DMS153 treated with DMSO at 0.1 percent for 48 hours (cell line): ENCODE results near the gene KRT5.

Source experiments
- DNase-seq: peaks from one replicate; lab custom pipeline; 2025; ENCODE audit not compliant: unreplicated experiment; lab: John Stamatoyannopoulos, UW

The KRT5 gene

DNA sequence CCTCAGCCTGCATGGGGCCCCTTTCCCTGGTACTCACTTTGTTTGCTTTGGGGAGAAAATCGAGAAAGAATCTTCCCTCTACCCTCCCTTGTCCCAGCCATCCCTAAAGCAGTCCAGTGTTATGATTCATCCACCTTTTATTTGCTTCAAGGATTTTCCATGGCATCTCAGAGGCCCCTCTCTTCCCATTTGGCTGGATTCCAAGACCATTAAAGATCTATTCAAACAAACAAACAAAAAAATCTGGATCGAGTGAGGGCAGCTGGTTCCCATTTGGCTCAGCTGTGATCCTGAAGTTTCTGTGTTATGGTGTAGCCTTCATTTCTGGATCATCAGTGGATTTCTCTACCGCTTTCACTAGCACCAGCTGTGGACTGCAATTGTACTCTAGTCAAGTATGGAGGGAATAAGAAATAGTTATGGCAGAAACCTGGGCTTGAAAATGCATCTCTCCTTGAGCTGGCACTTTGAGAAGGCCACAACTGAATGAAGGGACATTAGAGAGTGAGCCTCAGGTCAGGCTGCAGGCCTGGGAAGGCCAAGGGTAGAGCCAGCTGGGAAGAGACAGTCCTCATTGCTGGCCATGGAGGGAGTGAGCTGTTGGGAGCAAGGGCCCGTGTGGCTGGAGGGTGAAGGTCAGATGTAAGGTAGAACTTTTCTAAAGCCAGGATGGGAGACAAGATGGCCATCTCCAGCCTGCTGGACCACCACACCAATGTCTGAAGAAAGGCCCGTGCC lies 19.1 kb upstream of the KRT5 start:
- peak; percentile 47 for DNase-seq

DNA sequence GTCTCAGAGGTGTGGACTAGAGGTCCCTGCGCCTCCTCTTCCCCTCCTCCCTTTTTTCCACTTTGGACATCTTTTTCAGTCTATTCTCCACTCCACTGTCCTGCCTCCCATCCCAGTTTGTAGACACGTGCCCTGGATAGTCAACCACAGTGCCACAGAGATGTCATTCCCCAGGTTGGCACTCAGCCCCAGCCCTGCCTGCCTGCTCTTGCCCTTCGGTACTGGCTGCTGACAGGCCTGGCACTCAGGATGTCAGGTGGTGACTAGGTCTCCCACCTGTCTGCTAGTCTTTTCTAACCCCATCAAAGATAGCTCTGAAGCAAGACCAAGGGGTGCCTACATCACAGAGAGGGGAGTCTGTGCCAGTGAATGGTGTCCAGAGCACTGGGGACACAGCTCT lies 16.9 kb upstream of the KRT5 start:
- no peak for DNase-seq

DNA sequence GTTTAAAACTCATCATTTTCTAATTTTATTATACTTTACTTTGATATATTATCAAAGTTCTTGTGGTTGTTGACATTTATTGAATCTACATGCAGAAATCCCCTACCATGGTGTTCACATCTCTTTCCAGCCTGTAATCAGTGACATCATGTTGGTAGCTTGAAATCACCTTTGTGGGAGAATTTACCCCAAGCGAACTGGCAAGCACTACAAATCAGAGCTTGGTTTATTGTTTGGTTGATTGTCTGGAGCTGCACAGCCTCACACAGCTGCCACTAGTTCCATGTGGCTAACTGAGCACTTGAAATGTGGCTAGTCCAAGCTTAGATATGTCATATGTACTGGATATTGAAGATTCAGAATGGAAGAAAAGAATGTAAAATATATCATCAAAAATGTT lies 15.4 kb upstream of the KRT5 start:
- no peak for DNase-seq

DNA sequence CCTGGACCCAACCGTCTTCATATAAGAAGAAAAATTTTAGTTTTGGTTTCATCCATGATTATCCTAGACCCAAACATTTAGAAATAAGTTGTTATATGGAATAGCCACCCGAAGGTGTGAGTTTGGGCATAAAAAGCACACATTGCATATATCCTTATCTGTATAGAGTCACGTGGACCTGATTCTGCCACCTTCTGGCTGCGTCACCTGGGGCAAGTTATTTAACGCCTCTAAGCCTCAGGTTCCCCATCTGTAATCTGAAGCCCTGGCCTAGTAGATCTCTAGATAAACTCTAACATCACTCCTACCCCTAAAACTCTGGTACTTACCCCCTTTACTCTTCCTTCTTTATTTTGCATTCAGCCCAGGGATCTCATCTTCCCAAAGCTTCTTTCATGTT lies 14.3 kb upstream of the KRT5 start:
- no peak for DNase-seq

DNA sequence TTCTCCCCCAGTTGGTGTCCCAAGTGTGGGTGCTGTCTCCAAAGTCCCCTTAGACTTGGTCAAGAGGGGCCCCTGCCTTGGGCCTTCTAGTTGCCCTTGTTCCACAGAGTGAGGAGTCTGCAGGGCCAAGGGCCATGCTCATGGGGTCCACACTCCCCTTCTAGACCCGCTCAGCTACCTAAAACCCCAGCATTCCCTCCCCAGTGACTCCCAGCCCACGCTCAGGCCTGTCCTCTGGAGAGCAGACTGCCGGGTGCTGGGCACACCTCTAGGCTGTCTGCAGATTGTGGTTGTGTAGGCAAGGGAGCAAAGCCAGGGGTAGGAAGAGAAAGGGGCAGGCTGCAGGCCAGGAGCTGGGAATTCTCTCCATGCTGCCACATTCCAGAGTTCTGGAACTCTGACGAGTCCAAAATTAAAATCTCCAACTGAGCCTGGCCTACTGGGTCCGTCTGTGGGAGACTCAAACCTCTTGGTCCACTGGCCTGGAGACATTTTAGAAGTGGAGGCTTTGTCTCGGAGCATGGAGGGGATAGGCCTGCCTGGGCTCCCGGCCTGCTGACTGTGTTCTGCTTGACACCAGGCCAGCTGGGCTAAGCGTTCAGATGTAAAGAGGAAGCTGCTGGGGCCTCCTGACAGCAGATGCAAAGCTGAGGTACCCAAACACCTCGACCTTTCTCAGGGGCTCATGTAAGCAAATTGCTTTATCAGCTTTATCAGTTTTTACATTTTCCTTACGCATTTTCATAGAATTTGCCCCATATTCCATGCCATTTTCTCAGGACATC lies 13.7 kb upstream of the KRT5 start:
- no peak for DNase-seq

DNA sequence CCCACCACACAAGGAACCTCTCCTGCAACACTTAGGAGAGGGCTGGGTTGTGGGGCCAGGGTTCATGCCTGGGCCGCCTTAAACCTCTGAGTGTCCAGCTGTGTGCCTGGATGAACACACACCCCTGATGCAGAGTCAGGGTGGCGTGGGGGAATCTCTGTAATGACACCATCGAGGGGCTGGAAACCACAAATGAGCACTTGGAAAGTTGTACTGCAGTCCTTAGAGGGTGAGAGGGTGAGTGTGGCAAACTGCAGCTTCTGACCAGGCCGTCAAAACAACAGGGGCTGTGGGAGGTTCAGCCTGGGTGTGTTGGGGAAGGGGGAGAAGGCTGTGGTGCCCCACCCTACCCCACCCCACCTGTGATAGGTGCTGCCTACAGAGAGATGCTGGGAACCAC lies 12.4 kb upstream of the KRT5 start:
- no peak for DNase-seq

DNA sequence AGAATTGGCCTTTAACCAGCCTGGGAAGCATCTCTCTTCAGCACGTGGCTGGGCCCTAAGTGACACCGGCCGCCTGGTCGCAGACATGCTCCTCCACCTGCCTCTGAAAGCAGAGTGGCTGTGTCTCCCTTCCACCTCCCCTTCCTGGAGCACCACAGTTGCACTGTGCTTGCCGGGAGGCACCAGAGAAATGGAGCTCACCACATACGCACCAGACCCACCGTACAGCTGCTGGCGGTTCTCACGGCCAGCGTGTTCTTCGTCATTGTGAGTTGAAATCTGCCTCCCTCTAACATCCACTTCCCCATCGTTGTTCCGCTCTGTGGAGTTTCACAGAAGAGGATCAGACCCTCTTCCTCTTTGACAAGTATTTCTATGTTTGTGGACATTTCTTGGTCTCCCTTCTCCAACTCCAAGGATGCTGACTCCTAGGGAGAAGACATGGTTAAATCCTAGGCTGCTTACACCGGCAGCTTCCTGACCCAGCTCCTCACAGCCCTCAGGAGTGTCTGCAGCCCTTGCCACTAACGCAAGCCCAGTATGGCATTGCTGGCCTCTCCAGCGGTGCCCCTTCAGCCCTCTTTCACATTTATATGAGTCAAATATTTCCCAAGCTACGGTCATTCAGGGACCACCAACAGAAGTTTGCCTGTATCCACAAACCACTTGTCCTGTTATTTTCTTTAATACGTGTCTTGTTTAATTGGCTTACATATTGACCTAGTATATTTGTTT lies 11.5 kb upstream of the KRT5 start:
- no peak for DNase-seq

DNA sequence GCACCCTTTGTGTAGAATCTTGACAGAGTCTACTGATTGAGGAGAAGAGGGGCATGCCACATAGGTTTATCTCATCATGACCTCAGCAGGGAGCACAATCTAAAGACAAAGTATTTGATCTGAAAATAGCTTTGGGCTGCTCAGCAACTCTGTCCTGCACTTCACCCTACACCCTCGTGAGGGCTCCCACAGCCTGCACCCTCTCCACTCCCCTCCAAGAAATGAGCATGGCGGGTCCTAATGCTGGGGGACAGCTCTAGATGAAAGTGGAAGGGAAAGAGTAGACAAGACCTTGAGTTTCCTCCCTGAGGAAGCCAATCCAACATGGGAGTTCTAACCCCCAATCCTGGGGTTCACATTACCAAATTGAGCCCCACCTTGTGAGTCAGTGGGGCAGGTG lies 10.7 kb upstream of the KRT5 start:
- no peak for DNase-seq

DNA sequence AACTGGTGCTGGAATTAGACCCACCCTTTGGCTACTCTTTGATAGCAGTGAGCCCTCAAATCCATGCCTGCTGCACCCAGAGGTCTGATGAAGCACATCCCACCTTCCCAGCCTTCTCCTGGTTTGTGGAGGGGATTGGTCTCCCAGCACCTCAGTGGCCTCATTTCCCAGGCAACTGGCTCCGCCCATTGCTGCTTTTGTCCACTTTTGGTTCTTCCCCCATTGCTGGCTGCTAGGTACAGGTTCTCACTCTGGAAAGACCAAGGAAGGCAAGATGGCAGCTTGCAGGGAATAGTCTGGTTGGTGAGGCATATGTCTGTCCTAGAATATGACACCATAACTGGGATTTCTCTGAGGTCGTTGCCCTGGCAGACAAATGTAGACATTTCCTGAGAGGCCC lies 10.2 kb upstream of the KRT5 start:
- DNase-seq: no peak

DNA sequence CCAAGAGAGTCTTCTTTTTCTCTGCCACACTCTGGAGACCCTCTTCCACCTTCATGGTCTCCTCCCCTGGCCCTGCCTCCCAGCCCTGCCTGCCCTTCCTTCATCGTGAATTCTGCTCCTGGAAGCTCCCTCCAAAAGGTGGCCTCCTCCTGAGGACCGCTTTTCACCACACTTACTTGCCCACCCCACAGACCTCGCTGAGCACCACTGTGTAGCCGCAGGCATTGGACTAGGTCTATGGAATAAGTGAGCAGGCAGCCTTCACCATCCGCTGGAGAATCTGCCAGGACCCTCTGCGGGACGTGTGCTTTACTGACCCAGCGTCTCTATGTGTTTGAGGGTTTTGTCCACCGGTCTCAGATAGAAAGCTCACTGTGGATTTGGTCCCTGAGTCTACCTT lies 9.7 kb upstream of the KRT5 start:
- no peak for DNase-seq

DNA sequence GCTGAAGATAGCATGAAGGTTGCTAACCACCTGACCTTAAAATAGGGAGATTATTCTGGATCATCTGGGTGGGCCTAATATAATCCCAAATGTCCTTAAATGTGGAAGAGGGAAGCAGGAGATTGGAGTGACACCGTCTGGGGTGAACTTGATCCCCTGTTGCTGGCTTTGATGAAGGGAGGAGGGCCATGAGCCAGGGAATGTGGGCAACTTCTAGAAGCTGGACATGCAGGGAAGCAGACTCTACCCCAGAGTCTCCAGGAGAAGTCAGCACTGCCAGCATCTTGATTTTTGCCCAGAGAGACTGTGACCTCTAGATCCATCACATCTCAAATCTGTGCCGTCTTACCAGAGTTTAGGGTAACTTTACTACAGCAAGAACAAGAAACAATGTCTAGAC lies 9.2 kb upstream of the KRT5 start:
- no peak for DNase-seq

DNA sequence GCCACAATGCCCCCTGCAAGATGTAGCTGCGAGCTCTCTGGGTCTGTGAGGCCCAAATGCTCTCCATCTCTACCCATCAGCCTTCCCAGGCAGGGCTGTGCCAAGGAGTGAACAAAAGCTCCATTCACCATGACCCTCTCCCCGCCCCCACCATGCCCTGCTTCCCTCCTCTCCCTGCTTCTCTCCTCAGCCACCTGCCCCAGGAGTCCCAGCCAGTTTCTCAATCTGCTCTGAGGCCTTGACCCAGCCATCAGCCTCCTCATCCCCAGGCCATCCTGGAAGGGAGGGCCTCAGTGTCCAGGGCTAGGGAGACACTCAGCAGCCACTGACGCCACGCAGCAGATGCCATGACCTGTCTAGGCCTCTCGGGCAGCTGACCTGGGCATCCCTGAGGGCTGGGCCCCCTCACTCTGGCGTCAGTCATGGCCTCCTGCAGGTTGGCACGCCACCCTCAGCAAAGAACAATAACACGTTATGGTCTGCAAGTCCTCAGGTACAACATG lies 8.5 kb upstream of the KRT5 start:
- DNase-seq: no peak

DNA sequence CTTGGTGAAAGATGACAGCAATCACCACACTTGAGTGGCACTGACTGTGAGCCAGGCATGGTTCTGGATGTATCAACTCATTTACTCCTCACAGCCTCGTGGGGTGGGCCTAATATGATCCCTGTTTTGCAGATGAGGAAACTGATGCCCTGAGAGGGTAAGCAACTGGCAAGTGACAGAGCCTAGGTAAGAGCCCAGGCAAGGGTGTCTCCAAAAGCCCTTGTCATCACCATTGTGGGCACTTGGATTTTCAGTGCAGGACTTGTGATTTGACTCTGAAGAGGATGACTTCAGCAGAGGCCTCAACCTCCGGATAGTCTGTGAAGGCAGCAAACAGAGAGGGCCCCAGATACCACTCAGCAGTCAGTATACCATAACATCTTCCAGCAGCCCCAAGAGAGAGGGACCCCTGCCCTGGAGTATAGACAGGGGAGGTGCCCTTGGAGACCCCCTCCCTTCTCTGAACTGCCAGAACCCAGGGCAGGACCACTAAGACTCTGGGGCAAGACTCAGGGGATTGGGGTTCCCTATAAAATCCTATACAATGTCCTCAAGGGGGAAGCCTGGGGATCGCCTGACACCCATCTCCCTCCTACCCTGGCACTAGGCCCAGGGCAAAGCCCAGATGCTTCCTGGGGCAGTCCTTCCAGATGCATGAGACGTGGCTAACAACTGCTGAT lies 7.1 kb upstream of the KRT5 start:
- DNase-seq: no peak

DNA sequence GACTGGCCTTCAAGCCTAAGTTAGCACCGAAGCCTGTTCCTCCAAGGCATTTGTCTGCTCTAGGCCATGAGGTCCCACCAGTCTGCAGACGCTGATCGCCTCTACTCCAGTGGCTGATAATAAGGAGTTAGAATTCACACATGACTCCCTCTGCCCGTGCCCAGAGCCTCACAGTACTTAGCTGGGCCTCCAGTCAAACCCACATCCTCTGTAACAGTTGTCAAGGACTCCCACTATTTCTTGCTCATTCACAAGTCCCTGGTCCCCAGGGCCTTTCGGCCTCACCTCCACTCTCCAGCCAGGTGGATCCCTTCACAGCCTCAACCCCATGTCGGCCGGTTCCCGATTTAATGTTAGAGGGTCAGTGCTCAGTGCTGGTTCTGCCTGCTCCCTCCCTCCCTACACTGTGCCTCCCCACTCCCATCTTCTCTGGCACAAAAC lies 6.3 kb upstream of the KRT5 start:
- DNase-seq: no peak

DNA sequence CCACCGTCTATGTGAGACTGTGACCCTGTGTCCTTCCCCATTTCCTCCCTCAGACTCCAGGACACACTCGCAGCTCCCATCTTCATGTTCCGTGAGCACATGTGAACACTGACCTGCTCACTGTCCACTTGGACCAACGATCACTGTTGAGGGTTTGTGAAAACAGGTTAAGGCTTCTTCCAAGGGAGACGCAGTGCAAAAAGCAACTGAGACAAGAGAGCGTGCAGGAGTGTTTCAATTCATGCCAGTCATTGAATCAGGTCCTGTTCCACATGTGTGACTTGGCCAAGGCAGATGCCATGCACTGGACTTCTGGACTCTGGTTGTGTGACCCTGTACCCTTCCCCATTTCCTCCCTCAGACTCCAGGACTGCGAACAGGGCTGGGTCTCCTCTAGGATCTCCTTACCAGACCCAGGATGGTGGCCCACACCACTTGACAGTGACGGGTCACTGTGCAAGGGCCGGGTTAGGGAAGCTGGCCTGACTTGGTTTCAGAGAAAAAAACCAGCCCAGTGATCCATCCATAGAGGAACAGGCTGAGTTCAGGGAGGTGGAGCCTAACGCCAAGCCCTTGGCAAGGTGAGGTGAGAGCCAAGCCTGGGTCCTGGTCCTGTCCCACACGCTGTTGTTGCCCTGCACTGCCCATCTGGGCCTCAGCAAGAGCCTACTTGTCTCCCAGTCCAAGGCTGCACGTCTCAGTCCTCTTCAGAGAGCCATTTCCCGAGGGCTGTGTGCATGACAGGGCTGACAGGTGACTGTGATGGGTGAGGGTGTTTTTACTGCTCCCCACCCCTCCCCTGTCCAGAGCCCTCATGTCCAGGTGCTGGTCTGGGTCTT lies 5.7 kb upstream of the KRT5 start:
- no peak for DNase-seq

DNA sequence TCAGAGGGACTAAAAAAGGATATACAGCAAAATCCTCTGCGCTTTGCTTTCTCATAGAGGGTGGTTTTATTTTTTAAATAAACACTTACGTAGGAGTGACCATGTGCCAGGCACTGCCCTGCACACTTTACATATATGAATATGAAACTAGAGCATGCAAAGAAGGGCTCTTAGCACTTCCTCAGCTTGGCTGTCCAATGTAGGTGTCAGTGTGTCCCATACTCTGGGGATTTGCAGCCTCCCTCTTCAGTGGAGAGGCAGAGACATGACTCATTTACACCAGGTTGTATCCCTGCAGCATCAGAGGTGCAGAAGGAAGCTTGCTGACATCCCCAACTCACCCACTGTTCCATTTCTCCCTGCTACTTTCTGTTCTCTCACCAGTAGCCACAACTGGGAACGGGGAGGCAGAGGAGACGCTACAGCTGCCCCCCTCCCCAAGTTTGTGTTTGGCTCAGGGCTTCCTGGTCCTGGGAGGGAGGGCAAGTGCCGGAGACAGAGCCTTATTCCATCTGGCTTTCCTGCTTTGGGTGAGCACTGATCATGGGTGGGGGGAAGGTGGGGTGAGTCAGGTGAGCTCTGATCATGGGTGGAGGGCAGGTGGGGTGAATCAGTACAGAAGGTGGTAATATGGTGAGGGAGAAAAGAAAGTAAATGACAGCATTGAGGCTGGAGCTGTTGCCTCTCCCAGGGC lies 4.9 kb upstream of the KRT5 start:
- no peak for DNase-seq

DNA sequence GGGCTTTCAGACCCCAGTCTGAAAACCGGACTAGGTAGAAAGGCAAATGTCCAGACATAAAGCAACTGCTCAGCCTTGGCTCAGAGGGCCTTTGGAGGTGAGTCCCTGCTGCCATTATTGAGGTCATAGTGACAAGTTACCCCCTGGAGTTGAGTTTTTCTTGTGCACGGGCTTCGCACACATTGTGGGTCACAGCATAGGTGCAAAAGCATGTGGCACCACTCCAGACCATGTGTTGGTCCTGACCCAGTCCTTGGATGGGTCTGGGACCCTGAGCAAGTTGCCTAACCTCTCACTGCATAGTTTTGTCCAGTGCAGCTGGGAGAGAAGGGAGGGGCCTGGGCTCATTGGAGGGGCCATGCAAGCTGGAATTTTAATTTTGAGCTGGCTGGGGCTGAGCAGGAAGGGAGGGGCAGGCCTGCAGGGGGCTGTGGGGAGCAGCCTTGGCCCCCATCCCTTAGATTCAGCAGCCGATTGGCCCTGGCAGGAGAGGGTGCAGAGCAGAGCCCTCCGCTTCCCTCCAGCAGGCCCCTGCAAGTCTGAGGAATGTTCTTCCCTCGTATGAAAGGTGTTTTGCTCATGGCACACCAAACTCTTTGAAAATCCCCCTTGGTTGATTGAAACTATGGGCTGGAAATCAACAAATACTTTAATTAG lies 4.2 kb upstream of the KRT5 start:
- DNase-seq: no peak

DNA sequence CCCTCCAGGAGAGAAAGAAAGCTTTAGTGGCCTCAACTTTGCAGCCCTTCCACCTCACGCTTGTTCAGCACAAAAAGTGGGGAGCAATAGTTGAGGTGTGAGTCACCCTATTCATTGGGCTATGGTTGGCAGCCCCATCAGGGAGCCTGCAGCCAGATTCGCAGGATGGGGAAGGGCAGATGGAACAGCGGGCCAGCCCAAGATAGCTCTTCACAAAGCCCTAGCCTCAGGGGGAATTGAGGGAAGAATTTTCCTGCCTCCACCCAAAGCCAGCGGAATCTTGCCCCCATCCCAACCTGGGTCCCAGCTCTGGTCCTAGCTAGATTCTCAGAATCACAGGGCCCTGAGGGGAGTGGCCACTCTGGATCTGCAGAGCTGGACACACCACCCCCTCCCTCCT lies 3.6 kb upstream of the KRT5 start:
- no peak for DNase-seq

DNA sequence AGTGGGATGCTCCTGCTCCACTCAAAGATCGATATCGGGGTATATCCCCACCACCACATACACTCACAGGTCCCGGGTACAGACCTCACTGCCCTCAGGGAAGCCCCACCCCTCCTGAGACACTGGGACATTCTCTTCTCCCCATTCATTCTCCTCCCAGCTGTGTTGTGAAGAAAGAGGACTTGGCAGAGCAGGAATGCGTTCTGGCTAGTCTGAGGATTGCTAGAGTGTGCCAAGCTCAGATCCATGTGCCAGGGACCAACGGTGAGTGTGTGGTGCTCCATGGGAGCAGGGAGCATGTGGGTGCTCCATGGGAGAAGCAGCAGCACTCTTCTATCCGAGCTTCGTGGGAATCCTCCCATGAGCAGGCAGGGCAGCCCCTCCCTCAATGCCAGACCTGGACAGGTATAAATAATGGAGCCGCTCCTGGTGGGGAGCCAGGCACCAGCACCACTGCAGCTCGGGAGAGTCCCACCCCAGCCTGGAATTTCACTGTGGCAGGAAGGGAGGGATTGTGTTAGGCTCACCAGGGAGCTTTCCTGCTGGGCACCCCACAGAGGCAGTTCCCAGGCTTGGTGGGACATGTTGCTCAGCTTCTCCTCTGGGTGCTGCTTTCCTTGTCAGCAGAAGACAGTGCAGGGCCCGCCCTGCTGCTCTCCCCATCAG lies 2.3 kb upstream of the KRT5 start:
- no peak for DNase-seq
